ENCODE results near the gene ARHGEF4. TPM values are rescaled to one million over a fixed set of nuclear protein-coding genes. Genes with fewer than 3 reads are reported as not detected.

The ARHGEF4 gene
- total and polyA plus RNA-seq, 2 experiments from 2014 or later, result 4.6 to 16.6 TPM

GRCh38 chr2:130916438-130916705 is 79.7 kb downstream of the ARHGEF4 start (continued):
- no peak for TF ChIP-seq ZNF462 (CRISPR knock-in tag; IDR thresholded peaks at IDR 0.05)
- TF ChIP-seq EZH2 (IDR thresholded peaks at IDR 0.05; ENCODE audit: low read depth, unreplicated experiment), result no peak
- TF ChIP-seq JUNB (IDR thresholded peaks at IDR 0.05; ENCODE audit: unreplicated experiment), result no peak
- TF ChIP-seq ZNF114 (CRISPR knock-in tag; IDR thresholded peaks at IDR 0.05), result no peak
- TF ChIP-seq REST (IDR thresholded peaks at IDR 0.05; ENCODE audit: unreplicated experiment), result no peak

- Histone ChIP-seq H3K79me2 (replicated peaks; ENCODE audit: insufficient read depth) (no peaks in the 10 kb centered on the region), H3K4me3 (no peak overlapping the region), H3K4me2 (no peak overlapping the region), H2AFZ (peak overlapping the region; percentile 91; the same call in 1 of the 2 replicates), H3K27ac (ENCODE audit: low read depth) (no peak overlapping the region), H3K9me2 (ENCODE audit: insufficient read depth) (no peaks in the 10 kb centered on the region), H3K27me3 (ENCODE audit: insufficient read depth) (peaks cover 15% of the 10 kb centered on the region; the same call in 1 of the 2 replicates), H3K4me1 (ENCODE audit: insufficient read depth) (peaks cover 5% of the 10 kb centered on the region; the same call in 1 of the 2 replicates), H4K20me1 (replicated peaks; ENCODE audit: insufficient read depth) (no peaks in the 10 kb centered on the region), H3K36me3 (ENCODE audit: insufficient read depth) (no peaks in the 10 kb centered on the region), H3F3A (replicated peaks; ENCODE audit: low read depth) (no peaks in the 10 kb centered on the region)
- Mint-ChIP-seq H3K36me3 (ENCODE audit: low read depth) (no peaks in the 10 kb centered on the region), H3K4me1 (peaks cover 21% of the 10 kb centered on the region), H3K27ac (no peak overlapping the region), H3K27me3 (ENCODE audit: insufficient read depth, low read depth, poor library complexity) (peaks cover 3% of the 10 kb centered on the region), H3K4me3 (no peak overlapping the region), H3K9me3 (no peaks in the 10 kb centered on the region)
- ATAC-seq, result peak; percentile 18
- no peak for TF ChIP-seq NANOG (IDR thresholded peaks at IDR 0.05; ENCODE audit: borderline replicate concordance)
- TF ChIP-seq CTCF (conservative IDR thresholded peaks at IDR 0.05; ENCODE audit: low read depth in 2 of 2), result peak in 1 of 2 experiments; percentile 14; a peak in 1 of 4 replicates
- DNase-seq (ENCODE audit: low spot score), result peak; percentile 19
These were observed 80.4 kb downstream of the ARHGEF4 start for GRCh38 chr2:130917006-130917688.

All from GM23338 (cell line).